DOHH2 (cell line): ENCODE data around the gene TMEM229B.

Experiments
- CTCF ChIP-seq: fragments of 200-600 bp; sonication (generic); IDR thresholded peaks from one replicate; pipeline ENCODE4 v1.5.1; 2014; ENCODE audit warnings: antibody characterized with exemption, mild to moderate bottlenecking, low read depth, low read length; ENCODE audit not compliant: poor library complexity, severe bottlenecking
- EZH2phosphoT487 ChIP-seq: fragments of 200-600 bp; sonication (generic); IDR thresholded peaks from 2 replicates; pipeline ENCODE4 v1.6.1; 2017; ENCODE audit warnings: borderline replicate concordance, mild to moderate bottlenecking, antibody characterized with exemption, low read length, moderate library complexity, mixed read lengths

DNA sequence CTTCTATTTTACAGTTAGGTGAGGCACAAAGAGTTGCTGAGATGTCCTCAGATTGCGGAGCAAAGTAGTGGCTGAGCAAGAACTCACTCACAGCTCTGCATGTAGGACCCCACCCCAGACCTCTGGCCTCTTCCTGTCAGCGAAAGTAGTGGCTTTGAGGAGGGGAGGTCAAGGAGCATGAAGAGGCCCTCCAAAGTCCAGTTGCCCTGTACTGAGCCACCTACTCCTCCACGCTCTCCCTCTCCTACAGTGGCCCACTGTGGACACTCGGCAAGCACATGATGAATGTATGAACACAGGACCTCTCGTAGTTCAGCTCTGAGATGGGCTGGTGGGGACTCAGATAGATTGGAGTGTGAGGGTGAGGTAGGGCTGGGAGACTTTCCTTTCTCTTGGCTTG lies 39.2 kb upstream of the TMEM229B start:
- no peak for TF ChIP-seq CTCF
- no peak for TF ChIP-seq EZH2phosphoT487
